Measurements from ENCODE around the gene HIPK4.
"Not testable (repeated sequence)": the region's sequence is repeated elsewhere in the genome, so short reads cannot be mapped to it uniquely, and the experiment has no call there.

HIPK4 gene

DNA sequence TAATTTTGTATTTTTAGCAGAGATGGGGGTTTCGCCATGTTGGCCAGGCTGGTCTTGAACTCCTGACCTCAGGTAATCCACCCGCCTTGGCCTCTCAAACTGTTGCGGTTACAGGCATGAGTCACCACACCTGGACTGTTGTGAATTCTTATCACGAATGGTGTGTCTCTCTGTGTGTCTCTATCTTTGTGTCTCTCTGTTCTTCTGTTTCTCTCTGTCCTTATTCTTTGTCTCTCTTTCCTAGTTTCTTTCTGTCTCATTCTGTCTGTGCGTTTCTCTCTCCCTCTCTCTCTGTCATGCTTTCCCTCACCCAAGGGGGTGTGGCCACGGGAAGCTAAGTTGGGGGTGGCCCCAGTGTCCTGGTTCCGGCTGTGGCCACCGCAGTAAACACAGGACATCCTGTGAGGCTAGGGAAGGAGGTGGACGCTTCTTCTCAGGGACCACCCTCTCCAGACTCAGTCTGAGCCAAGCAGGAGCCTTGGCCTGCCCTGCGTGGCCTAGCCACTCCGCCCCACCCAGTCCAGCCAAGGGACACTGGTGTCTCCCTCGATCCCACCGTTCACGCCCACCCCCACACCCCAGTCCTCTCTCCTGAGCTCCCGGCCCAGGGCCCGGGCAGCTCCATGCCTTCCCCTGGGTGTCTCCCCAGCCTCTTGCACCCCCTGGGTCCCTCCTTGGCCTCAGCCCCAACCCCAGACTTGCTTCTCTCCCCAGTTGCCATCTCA lies 27.1 kb upstream of the HIPK4 start:
- DNase-seq: no peak

DNA sequence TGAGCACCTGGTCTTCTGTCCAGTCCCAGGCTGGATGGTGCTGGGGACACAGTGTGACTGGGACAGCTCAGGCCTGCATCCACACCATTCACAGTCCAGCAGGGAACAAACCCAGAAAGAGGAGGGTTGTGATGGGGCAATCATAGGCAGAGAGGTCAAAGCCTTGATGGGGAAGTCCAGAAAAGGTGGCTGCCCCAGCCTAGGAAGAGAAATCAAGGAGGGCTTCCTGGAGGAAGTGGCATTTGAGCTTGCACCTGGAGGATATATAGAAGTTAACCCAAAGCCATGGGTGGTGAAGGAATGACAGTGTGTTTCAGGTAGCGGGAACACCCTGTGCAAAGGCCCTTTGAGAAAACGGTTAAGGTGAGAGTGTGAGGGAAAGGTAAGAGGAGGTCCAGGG lies 25.8 kb upstream of the HIPK4 start:
- DNase-seq: no peak

DNA sequence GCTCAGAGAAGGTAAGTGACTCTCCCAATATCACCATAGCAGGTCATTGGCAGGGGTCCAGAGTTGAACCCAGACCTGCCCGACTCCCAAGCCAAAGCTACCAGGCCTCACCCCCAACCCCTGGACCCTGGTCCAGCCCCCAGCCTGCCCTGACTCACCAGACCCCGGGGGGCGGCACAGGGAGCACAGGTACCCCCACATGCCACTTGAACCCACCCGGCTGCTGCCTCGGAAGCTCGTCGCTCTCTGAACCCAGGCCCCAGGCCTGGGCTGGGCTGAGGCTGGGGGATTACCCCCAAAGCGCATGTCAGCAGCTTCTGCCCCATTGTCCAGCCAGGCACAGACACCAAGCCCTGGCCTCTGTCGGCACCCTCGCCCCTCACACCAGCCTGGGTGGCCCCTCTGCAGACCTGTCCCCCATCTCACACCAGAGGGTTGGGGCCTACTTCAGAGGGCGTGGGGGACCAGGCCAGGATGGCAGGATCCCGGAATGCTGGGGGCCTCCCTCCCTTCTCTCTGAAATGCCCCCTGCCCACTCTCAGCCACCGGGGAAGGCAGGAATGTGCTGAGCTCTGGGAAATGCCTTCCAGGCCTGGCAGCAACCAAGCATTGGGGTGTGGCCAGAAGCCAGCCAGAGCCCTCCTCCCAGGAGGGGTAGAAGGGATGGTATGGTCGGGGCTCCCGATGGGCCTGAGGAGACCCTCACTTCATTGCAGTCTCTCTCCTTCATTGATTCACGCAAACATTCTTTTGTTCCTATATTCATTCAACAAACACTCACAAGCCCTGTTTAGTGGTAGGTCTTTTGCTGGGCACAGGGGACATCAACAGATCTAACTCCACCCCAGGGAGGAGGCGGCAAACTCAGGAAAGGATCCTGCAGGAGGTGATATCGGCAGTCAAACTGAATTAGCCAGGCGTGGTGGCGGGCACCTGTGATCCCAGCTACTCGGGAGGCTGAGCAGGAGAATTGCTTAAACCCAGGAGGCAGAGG lies 24.9 kb upstream of the HIPK4 start:
- DNase-seq: no peak

DNA sequence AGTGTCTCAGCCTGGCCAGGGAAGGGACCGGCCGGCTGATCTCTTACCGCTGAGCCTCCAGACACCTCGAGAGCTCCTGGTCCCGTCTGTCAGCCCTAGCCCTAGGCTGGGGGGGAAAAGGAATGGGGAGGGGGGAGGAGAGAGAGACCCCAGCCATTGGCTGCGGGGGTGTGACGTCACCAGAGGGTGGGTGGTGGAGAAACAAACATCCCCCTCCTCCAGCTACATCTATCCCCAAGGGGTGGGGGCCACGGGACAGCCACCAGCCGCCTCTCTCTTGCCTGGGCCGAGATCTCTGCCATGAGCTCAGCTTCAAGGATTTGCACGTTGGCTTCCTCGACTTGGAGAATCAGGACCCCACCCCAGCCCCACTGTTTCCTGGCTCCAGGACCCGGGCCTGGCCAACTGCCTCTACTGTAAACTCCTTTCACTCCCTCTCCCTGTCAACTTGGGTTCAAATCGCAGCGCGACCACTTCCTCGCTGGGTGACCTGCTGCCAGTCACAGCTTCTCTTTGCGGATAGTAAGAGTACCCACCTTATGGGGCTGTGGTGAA lies 23.4 kb upstream of the HIPK4 start, which contains the start of gene PRX:
PRX (minus strand) TSS at position 88 of the 555 bp plus-strand sequence. CDS start 5,446 bp downstream, outside the sequence.
- DNase-seq: no peak

DNA sequence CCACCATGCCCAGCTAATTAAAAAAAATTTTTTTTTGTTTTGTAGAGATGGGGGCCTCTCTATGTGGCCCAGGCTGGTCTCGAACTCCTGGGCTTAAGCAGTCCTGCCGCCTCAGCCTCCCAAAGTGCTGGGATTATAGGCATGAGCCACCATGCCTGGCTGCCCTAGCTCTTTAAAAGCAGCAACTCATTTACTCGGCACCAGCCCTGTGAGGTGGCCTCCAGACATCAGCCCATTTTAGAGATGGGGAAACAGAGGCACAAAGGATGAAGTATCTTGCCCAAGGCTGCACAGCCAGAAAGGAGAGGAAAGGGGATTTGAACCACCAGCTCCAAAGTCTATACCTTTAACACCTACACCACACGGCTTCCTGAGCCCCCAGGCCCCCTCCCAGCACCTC lies 22.9 kb upstream of the HIPK4 start:
- no peak for DNase-seq

DNA sequence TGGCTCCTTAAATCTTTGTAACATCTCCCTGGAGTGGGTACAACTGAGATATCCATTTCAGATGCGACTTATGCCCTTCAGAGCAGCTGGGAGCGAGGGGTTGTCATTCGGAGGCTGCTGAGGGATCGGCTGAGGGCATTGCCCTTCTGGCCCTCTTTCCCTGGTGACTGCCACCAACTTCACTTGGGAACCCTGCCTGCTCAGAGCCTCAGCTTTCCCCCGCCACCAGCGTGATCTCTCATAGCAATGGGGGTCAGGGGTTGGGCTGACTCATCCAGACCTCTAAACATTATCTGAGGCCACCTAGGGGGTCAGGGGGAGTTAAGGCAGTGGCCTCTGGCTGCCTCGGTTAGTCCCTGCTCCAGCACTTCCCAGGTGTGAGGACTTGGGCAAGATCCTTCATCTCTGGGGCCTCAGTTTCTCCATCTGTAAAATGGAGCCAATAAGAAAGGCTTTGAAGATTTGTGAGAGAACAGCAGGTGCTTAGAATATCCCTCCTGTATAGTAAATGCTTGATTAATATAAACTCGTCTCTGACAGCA lies 22.0 kb upstream of the HIPK4 start:
- DNase-seq: no peak

DNA sequence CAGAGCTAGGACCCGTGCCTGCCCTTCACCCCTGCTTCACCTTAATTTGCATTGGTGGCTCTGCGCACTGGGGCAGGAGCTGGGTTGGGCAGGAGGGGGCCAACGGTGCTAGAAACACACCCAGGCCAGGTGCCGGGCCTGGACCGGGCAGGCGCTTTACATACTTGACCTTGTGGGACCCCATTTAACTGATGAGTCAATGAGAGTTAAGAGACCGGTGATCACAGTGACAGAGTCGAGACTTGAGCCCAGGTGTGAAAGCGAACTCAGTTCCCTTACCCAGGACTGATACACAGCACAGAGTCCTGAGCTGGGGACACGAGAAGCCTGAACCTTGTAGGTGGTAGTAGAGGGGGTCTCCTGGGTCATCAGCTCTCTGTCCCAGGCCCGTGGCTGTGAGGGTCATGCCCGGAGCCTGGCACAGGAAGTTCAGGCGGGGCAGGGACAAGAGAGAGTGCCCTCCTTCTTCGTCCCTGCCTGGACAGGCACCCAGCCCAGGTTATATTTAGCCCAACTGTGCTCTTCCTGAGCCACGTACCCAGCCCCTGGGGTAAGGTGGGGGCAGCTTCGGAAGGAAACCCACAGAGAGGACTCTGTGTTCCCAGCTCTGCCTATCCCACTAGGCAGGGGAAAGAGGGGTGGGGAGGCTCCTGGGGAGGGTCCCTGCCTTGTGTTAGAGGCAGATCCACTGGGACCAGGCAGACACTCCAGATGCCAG lies 21.3 kb upstream of the HIPK4 start:
- DNase-seq: no peak

DNA sequence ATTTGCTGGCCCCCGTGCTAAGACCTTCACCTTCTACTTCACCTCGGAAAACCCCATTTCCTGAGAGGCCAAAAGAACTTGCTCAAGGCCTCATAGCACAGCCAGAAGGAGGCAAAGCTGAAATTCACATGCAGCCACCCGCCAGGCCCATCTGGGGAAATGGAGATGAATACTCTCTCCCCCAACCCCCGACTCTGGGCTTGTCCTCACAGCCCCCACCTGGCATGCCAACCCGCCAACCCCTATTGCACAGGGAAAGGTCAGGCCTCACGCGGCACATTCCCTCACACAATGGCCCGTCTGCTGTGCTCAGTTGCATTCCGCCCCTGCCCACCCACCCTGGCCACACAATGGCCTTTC lies 20.0 kb upstream of the HIPK4 start:
- DNase-seq: no peak

DNA sequence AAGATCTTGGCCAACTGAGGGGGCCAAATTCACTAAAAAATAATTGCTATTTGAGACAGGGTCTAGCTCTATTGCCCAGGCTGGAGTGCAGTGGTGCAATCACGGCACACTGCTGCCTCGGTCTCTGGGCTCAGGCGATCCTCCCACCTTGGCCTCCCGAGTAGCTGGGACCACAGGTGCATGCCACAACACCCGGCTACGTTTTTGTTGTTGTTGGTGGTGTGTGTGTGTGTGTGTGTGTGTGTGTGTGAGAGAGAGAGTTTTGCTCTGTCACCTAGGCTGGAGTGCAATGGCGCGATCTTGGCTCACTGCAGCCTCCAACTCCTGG lies 18.6 kb upstream of the HIPK4 start:
- not testable (repeated sequence) for DNase-seq

DNA sequence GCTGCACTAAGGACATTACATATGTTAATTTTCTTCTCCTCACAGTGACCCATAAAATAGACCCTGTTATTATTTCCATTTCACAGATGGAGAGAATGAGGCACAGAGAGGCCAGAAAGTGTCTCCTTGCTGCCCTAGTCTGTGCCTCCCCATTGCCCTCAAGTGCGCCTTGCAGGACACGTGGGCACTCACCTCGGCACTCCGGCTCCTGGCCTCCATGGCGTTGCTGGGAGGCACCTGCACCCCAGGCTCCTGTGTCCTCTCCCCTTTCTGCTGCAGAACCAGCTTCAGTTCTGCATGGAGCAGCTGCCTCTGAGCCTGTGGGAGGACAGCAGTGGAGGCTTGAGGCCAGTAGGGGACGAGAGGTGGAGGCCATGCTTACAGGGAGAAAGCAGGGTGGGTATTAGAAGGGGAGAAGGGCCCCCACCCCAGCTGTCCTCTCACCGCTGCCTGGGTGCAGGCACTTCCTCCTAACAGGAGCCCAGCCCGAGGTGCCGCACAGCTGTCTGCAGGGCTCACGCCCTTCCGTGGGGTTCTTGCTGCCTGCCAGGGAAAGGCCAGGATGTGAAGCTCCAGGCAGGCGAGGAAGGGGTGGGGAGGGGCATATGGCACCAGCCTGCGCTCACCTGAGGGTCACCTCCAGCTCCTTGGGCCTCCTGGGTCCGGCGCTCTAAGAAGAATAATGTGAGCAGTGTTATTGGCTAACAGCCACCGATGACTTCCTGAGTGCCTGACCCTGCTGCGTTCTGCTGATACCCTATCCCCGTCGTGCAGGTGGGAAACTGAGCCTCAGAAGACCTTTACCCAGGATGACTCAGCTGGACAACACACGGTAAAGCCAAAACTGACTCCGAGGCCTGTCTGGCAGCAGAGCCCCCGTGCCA lies 18.0 kb upstream of the HIPK4 start:
- no peak for DNase-seq

DNA sequence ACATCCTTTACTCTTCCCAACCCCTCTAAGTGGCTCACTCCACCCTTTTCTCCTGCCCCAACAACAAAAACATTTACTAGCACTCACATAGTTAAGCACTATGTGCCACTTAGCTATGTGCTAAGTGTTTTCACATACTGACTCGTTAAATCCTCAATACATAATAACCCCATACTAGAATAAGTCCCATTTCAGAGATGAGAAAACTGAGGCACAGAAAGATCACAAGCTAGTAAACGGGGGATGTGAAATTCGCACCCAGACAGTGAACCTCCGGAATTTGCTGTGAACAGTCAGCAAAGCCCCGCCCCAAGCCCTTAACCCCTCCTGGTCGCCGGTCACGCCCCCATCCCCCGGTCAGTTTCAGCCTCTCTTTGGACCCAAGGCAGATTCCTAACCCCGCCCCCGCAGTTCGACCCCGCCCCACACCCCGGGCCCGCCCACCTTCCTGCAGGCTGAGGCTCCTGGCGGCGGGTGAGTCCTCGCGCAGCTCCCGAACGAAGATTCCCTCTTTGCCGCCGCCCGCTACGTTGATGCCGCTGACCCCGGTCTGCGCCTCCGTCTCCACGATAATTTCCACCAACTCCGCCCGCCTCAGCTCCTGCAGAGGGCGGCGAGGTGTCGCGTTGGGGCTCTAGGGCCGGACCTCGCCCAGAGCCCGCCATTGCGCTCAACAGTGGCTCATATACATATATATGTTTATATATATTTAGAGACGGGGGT lies 13.4 kb upstream of the HIPK4 start:
- DNase-seq: peak; percentile 48 to 64

DNA sequence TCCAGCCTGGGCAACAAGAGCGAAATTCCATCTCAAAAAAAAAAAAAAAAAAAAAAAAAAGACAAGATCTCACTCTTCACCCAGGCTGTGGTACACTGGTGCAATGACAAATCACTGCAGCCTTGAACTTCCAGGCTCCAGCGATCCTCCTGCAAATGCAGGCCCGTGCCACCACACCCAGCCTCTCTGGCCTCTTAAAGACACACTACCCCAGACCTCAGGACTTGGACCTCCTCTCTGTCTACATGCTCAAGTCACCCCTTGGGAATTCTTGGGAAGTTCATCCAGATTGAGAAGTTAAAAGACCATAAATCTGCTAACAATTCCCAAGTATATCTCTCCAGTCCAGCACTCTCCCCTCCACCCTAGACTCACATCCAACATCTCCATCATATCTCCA lies 10.6 kb upstream of the HIPK4 start:
- no peak for DNase-seq

DNA sequence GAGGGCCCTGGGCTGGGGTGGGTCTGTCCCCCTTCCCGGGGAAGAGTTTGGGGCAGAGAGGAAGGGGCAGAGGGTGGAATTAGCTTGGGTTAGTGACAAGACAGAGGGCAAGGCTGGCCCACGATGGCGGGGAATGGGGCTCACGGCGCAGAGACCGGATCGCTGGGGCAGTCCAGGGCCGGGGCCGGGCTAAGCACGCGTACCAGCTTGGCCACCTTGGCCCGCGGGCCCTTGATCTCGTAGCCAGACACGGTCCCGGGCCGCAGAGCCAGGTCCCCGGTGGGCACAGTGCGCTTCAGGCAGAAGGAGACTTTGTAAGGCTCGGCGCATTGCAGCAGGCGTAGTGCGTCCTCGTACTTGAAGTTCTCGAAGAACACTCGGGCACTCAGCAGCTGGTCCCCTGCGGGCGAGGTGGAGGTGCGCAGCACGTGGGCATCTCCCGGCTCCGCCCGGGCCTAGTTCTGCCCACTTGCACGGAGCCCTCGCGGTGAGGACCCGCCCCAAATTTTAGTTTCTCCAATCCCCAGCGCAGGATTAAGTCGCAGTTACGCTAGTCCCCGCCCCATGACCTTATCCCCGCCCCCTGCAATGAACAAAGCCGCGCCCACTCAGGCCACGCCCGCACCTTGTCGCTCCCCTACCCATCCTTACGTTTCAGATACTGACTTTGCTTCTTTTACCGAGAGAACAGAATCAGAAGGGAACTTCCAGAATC lies 8.6 kb upstream of the HIPK4 start:
- DNase-seq: peak; percentile 73 to 86

DNA sequence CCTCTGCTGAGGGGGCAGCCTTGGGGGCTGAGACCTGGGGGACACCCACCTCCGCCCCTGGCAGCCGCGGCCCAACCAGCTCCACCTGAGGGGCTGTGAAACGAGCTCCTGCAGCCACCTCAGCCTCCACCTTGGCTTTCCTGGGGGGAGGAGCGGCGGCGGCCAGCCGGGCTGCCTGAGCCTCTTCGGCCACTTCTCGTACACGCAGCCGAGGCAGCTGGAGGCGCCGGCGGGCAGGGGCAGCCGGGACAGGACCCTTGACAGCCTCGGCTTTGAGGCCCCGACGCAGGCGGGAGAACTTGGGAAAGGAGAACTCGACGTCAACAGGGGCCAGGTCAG lies 7.6 kb upstream of the HIPK4 start:
- DNase-seq: no peak

DNA sequence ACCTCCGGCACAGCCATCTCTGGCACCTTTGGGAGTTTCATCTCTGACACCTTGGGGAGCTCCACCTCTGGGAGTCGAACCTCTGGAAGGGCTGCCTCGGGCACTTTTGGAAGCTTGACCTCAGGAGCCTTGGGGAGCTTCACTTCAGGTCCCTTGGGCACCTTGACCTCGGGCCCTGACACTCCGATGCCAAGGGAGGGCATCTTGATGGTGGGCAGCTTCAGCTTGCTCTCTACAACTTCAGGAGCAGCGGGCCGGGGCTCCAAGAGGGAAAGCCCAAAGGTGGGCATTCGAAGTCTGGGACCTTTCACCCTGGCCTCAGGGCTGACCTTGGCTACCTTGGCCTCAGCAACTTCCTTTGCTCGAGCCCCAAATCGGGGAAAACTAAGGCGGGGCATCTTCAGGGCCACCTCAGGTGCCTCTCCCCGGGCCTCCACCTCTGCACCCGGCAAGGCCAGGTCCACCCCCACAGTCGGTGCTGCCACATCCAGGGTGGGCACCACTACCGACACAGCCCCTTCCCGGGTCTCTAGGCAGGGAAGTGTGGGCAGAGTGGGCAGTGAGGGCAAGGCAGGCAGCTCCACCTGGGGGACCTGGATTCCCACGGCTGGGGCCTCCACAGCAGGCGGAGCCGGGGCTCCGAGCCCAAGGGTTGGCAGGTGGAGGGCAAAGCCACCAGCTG lies 7.0 kb upstream of the HIPK4 start:
- no peak for DNase-seq

DNA sequence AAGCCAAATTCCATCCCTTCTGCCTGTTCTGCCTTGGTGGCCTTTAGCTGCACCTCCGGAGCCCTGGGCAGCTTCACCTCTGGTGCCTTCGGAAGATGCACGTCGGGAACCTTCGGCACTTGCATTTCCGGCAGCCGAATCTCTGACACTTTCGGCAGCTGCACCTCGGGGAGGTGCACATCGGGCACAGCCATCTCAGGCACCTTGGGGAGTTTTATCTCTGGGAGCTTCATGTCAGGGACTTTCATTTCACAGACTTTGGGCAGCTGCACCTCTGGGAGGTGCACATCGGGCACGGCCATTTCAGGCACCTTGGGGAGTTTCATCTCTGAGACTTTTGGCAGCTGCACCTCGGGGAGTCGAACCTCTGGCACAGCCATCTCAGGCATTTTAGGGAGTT lies 6.0 kb upstream of the HIPK4 start:
- DNase-seq: no peak

DNA sequence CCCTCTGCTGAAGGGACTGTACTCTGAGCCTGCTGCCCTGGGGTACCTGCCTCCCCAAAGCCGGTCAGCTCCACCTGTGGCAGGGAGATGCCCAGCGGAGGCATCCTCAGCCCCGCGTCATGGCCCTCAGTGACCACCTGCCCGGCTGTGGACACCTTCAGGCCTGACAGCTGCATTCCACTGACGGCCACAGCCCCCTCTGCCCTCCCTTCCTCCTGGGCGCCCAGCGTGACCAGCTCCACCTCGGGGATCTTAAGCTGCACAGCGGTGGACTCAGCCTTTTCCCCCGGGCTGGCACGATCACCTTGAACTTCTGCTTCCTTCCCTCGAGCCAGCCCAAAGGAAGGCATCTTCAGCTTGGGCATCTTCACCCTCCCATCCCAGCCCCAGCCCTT lies 4.8 kb upstream of the HIPK4 start:
- no peak for DNase-seq

DNA sequence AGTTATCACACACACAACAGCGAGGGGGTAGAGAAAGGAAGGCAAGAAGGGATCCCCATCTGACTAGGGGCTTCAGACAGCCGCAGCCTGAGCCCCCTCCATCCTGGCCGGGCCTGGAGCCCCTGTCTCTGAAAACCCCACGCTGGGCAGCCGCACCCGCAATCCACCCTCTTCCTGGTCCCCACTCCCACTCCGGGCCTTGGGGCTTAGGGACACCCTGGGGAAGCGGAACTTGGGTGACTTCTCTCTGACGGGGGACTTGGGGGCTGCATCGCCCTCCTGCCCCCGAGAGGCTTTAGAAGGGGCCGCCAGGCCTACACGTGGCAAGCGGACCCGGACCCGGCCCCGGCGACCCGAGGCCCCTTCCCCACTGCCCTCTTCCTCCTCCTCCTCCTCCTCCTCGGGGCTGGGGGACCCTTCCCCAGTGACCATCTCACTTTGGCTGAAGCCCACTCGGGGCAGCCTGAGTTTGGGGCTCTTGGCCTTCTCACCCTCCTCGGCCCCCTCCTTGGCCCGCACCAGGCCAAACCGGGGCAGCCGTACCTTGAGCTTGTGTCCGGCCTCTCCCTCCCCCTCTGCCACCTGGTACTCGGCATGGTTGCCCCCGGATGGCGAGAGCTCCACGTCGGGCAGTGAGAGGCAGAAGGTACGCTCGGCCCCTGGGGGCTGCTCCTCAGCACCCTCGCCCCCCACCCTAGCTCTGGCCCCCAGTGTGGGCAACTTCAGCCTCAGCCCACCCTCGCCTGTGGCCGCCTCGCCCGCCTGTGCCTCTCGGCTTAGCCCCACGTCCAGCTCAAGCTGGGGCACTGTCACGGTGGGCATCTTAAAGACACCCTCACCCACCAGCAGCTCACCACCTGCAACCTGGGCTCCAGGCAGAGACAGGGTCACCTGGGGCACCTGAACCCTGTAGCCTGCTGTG lies 4.2 kb upstream of the HIPK4 start:
- DNase-seq: no peak
